NCI-H524 (cell line): Measurements from ENCODE around the gene ZFP36L1.

ENCODE experiments used
- DNase-seq, 2 experiments: peaks; one replicate each; lab custom pipeline; 2025; lab: John Stamatoyannopoulos, UW

ZFP36L1 gene

GRCh38 chr14:68792979-68793733 is at the start of gene ZFP36L1:
Gene ZFP36L1, minus strand, starts transcription at chr14:68793067. Its CDS starts 129 bp downstream, at chr14:68792938.
- DNase-seq: peak in 1 of 2 experiments; percentile 30

GRCh38 chr14:68842298-68842697 is 49.4 kb upstream of the ZFP36L1 start:
- peak; percentile 67 to 86 for DNase-seq

- no peak for DNase-seq
Measured at GRCh38 chr14:68841016-68841809, 48.3 kb upstream of the ZFP36L1 start.

- peak; percentile 74 to 91 for DNase-seq
Measured at GRCh38 chr14:68840454-68840853, 47.6 kb upstream of the ZFP36L1 start.

- no peak for DNase-seq
Measured at GRCh38 chr14:68836082-68836481, 43.2 kb upstream of the ZFP36L1 start.

GRCh38 chr14:68834816-68835215 is 41.9 kb upstream of the ZFP36L1 start:
- DNase-seq: no peak

- DNase-seq: no peak
Measured at GRCh38 chr14:68828698-68829097, 35.8 kb upstream of the ZFP36L1 start.

GRCh38 chr14:68825729-68826128 is 32.9 kb upstream of the ZFP36L1 start:
- no peak for DNase-seq

- peak; percentile 68 to 91 for DNase-seq
Measured at GRCh38 chr14:68824517-68825347, 31.9 kb upstream of the ZFP36L1 start.

GRCh38 chr14:68824207-68824516 is 31.3 kb upstream of the ZFP36L1 start:
- DNase-seq: no peak

- DNase-seq: no peak
Measured at GRCh38 chr14:68823434-68824206, 30.8 kb upstream of the ZFP36L1 start.

GRCh38 chr14:68822926-68823325 is 30.1 kb upstream of the ZFP36L1 start:
- no peak for DNase-seq

- no peak for DNase-seq
Measured at GRCh38 chr14:68822132-68822651, 29.3 kb upstream of the ZFP36L1 start.

GRCh38 chr14:68820999-68821683 is 28.3 kb upstream of the ZFP36L1 start:
- DNase-seq: no peak

GRCh38 chr14:68820536-68820935 is 27.7 kb upstream of the ZFP36L1 start:
- DNase-seq: no peak

GRCh38 chr14:68820119-68820518 is 27.3 kb upstream of the ZFP36L1 start:
- DNase-seq: no peak

GRCh38 chr14:68819260-68819691 is 26.4 kb upstream of the ZFP36L1 start:
- DNase-seq: no peak

GRCh38 chr14:68817506-68818212 is 24.8 kb upstream of the ZFP36L1 start:
- no peak for DNase-seq

- no peak for DNase-seq
Measured at GRCh38 chr14:68816943-68817430, 24.1 kb upstream of the ZFP36L1 start.
